ENCODE data around the gene KCNQ2.

- no peak for TF ChIP-seq CTCF (IDR thresholded peaks at IDR 0.05)
- TF ChIP-seq POLR2A (IDR thresholded peaks at IDR 0.05), result no peak
These were observed 11.8 kb upstream of the KCNQ2 start for GRCh38 chr20:63484236-63484635.

Measured in gastroesophageal sphincter (tissue), 3 donors.